K562 (cell line): ENCODE data around the gene CEP76. TPM values are rescaled to one million over a fixed set of nuclear protein-coding genes. Genes with fewer than 3 reads are reported as not detected.

Experiments
- BRCA1 ChIP-seq, 2 experiments: fragments of 450-650 bp in 1 of 2; sonication (generic) in 1 of 2; formaldehyde crosslinking in 1 of 2; IDR thresholded peaks; 2 replicates each; pipeline versions ENCODE4 v1.5.0 to v1.6.1; 2017 to 2020; ENCODE audit warnings: mild to moderate bottlenecking in 1 of 2, missing genetic modification reagents in 1 of 2
- CREBBP ChIP-seq: IDR thresholded peaks from one replicate; pipeline ENCODE4 v1.6.1; 2012; ENCODE audit warnings: low read depth, mild to moderate bottlenecking, control low read depth, inconsistent platforms, low read length
- CTCFL ChIP-seq: IDR thresholded peaks from 2 replicates; pipeline ENCODE4 v1.6.1; 2011; ENCODE audit warnings: borderline replicate concordance, low read depth, mild to moderate bottlenecking, moderate library complexity, low read length; ENCODE audit not compliant: insufficient read depth, poor library complexity, severe bottlenecking
- DDX20 ChIP-seq: fragments of 450-650 bp; IDR thresholded peaks from 2 replicates; pipeline ENCODE4 v1.6.1; 2016; ENCODE audit warnings: missing genetic modification characterization, low read depth, mild to moderate bottlenecking, missing compliant biosample characterization, moderate library complexity
- GABPA ChIP-seq: fragments of 200-800 bp; sonication (Bioruptor generic); conservative IDR thresholded peaks from 2 replicates; pipeline ENCODE4 v1.6.1; 2016; ENCODE audit warnings: low read depth, missing genetic modification characterization, missing compliant biosample characterization
- KAT7 ChIP-seq: sonication (generic); formaldehyde crosslinking; IDR thresholded peaks from 2 replicates; pipeline ENCODE4 v1.8.0; 2022; ENCODE audit warnings: missing genetic modification reagents, mild to moderate bottlenecking, borderline replicate concordance
- NRF1 ChIP-seq, 2 experiments: fragments of 450-650 bp; IDR thresholded peaks in 1 of 2; conservative IDR thresholded peaks in 1 of 2; 2 replicates each; pipeline ENCODE4 v1.6.1; 2014; ENCODE audit warnings: mild to moderate bottlenecking in 2 of 2
- RBM34 ChIP-seq: fragments of 200-400 bp; formaldehyde crosslinking; IDR thresholded peaks from 2 replicates; pipeline ENCODE4 v1.6.1; 2018; ENCODE audit warnings: low read length, borderline replicate concordance; ENCODE audit not compliant: insufficient read depth
- SIN3A ChIP-seq, 2 experiments: fragments of 150-350 bp in 1 of 2; IDR thresholded peaks; 2 replicates each; pipeline ENCODE4 v1.6.1; 2011 to 2016; ENCODE audit warnings: borderline replicate concordance in 2 of 2, low read depth in 2 of 2, low read length in 2 of 2, mild to moderate bottlenecking in 2 of 2, moderate library complexity in 2 of 2; ENCODE audit not compliant: control insufficient read depth in 1 of 2
- SMARCA5 ChIP-seq: fragments of 450-650 bp; IDR thresholded peaks from 2 replicates; pipeline ENCODE4 v1.6.1; 2016
- TEAD1 ChIP-seq, 2 experiments: fragments of 450-650 bp in 1 of 2; sonication (generic) in 1 of 2; formaldehyde crosslinking; IDR thresholded peaks; 2 replicates each; pipeline versions ENCODE4 v1.4.0 to v1.8.0; 2020 to 2022; ENCODE audit warnings: mild to moderate bottlenecking in 2 of 2, missing genetic modification reagents in 1 of 2
- VEZF1 ChIP-seq: fragments of 200-800 bp; sonication (Bioruptor generic); IDR thresholded peaks from 2 replicates; pipeline ENCODE4 v1.6.1; 2017; ENCODE audit warnings: missing genetic modification characterization, missing compliant biosample characterization
- ZBTB2 ChIP-seq: fragments of 450-650 bp; IDR thresholded peaks from 2 replicates; pipeline ENCODE4 v1.6.1; 2016; ENCODE audit warnings: antibody characterized with exemption
- ZBTB5 ChIP-seq: fragments of 450-650 bp; IDR thresholded peaks from 2 replicates; pipeline ENCODE4 v1.6.1; 2017; ENCODE audit warnings: antibody characterized with exemption
- ZHX1 ChIP-seq: fragments of 150-350 bp; conservative IDR thresholded peaks from 2 replicates; pipeline ENCODE4 v1.6.1; 2014; ENCODE audit warnings: low read length
- ZNF212 ChIP-seq: fragments of 450-650 bp; formaldehyde crosslinking; IDR thresholded peaks from 2 replicates; pipeline ENCODE4 v1.4.0; 2020; ENCODE audit warnings: mild to moderate bottlenecking
- ZNF764 ChIP-seq: fragments of 250-450 bp; sonication (Bioruptor Pico); IDR thresholded peaks from 2 replicates; pipeline ENCODE4 v1.4.0; 2020; ENCODE audit warnings: low read depth, mild to moderate bottlenecking, moderate library complexity
- polyA plus RNA-seq, 8 experiments: library from polyadenylated mRNA; depleted of rRNA in 4 of 8; stranded (reverse) in 5 of 8; unstranded in 3 of 8; fragments of >200 nt; fragmentation: Nextera tagmentation in 2 of 8; fragmentation: Illumina TruSeq in 1 of 8; extraction: Ambion mirVana in 2 of 8; extraction: Trizol in 1 of 8; gene quantifications; 2 replicates each; pipeline versions ENCODE4 v1.2.1 to v1.2.3, GENCODE V29; 2011 to 2014; ENCODE audit warnings: inconsistent platforms in 1 of 8, missing spikeins in 1 of 8
- total RNA-seq, 7 experiments: library from RNA; depleted of rRNA in 6 of 7; stranded (reverse); fragments of >200 nt in 6 of 7; fragmentation: Illumina TruSeq in 2 of 7; extraction: Trizol in 2 of 7; gene quantifications; 2 replicates each; pipeline versions ENCODE4 v1.2.1 to v1.2.3, GENCODE V29; 2011 to 2021; ENCODE audit warnings: low replicate concordance in 1 of 7

Gene CEP76
- total and polyA plus RNA-seq, 9 of the 15 experiments (the other 6 are each of a cell fraction or from before 2014, with no cell fraction given) = 5.3 to 27.3 (median 19.3) TPM

GRCh38 chr18:12679183-12679786 is 23.2 kb downstream of the CEP76 start (continued):
- TF ChIP-seq SIN3A (IDR thresholded peaks at IDR 0.05; ENCODE audit: borderline replicate concordance in 2 of 2, control insufficient read depth in 1 of 2, low read depth in 2 of 2, low read length in 2 of 2) (no peak), VEZF1 (CRISPR knock-in tag) (peak; percentile 35; the same call in 1 of the 2 replicates), TEAD1 (CRISPR knock-in tag; IDR thresholded peaks at IDR 0.05) (no peak), CTCFL (no peak), ZBTB2 (no peak), ZNF764 (CRISPR knock-in tag) (no peak), SMARCA5 (no peak), GABPA (tag) (peak; percentile 66), ZBTB5 (no peak), ZHX1 (no peak), RBM34 (no peak), KAT7 (CRISPR knock-in tag) (no peak), NRF1 (conservative IDR thresholded peaks at IDR 0.05 in 1 of 2, IDR thresholded peaks at IDR 0.05 in 1 of 2) (no peak), BRCA1 (IDR thresholded peaks at IDR 0.05) (no peak), BRCA1 (CRISPR knock-in tag; IDR thresholded peaks at IDR 0.05) (no peak), CREBBP (no peak), DDX20 (tag) (no peak), ZNF212 (CRISPR knock-in tag) (no peak)
